ENCODE results near the gene USP6NL. TPM values are rescaled to one million over a fixed set of nuclear protein-coding genes. Genes with fewer than 3 reads are reported as not detected.

The USP6NL gene
- total and polyA plus RNA-seq, 7 donors, result 9.2 to 11.4 (median 10.8) TPM

- intact Hi-C loops (cut with DNase I), result no loop called here
- H3K9me3 ChIP-seq, result no peaks in the 10 kb centered on the region
- H3K4me3 ChIP-seq, result no peak overlapping the region
- no peak for TF ChIP-seq CTCF (IDR thresholded peaks at IDR 0.05)
- no peak for TF ChIP-seq POLR2A (IDR thresholded peaks at IDR 0.05)
- no peak for TF ChIP-seq POLR2AphosphoS5 (IDR thresholded peaks at IDR 0.05)
- WGBS, 2 donors, result 76 to 83% methylated on average over 27 of the region's 27 CpGs
- peaks cover 0 to 15% (median 3%) of the 10 kb centered on the region in 3 donors for H3K27me3 ChIP-seq
- no peaks in the 10 kb centered on the region for H3K36me3 ChIP-seq
- no peak for DNase-seq
- no peak overlapping the region for H3K27ac ChIP-seq
- H3K4me1 ChIP-seq, result no peaks in the 10 kb centered on the region
Observed at GRCh38 chr10:11444531-11445228, 166.8 kb downstream of the USP6NL start.

- no peaks in the 10 kb centered on the region for H3K36me3 ChIP-seq
- no peaks in the 10 kb centered on the region for H3K9me3 ChIP-seq
- H3K27ac ChIP-seq, result no peak overlapping the region
- H3K4me1 ChIP-seq, result no peaks in the 10 kb centered on the region
- 90 to 94% methylated on average over 11 of the region's 11 CpGs for WGBS, 2 donors
- intact Hi-C loops (cut with DNase I), result no loop called here
- TF ChIP-seq CTCF (IDR thresholded peaks at IDR 0.05) (no peak), EP300 (IDR thresholded peaks at IDR 0.05) (no peak)
- no peak for DNase-seq
- no peak overlapping the region for H3K4me3 ChIP-seq
- peaks cover 0 to 15% (median 3%) of the 10 kb centered on the region in 3 donors for H3K27me3 ChIP-seq
Observed at GRCh38 chr10:11444155-11444530, 167.3 kb downstream of the USP6NL start.

DNA sequence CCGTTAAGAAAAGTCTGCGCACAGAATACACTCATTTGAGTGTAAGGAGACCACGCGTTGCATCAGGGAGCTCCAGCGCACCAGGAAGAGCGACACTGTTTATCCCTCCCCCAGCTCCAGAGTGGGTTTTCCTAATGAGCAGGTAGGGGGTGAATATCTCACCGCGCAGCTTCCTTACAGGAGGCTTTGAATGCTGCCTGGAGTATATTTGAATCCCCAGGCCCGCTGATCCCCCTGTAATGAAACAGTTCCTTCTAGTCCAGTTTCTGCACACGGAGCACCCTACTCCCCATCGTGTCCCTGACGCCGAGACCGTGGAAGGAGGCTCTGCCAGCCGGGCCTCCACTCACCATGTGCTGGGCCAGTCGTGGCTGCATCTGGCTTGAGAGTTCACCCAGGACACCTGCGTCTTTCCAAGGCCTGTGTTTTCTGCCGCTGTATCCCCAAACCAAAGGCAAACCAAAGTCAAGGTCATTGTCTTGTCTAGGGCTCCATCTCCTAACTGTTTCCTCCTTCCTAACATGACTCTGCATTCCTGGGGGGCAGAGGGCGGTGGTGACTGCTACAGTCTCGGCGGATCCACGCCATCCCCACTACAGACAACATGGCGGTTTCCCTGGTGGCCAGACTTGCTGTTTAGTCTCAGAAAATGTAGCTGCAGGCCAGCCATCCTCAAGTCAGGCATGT is 167.8 kb downstream of the USP6NL start:
- intact Hi-C loops (cut with DNase I), result no loop called here
- Histone ChIP-seq H3K27me3 (peaks cover 0 to 15% (median 3%) of the 10 kb centered on the region in 3 donors), H3K36me3 (no peaks in the 10 kb centered on the region), H3K9me3 (no peaks in the 10 kb centered on the region), H3K27ac (no peak overlapping the region), H3K4me1 (no peaks in the 10 kb centered on the region), H3K4me3 (no peak overlapping the region)
- no peak for DNase-seq
- no peak for TF ChIP-seq EP300 (IDR thresholded peaks at IDR 0.05)
- no peak for TF ChIP-seq POLR2A (IDR thresholded peaks at IDR 0.05)
- TF ChIP-seq POLR2AphosphoS5 (IDR thresholded peaks at IDR 0.05), result no peak
- TF ChIP-seq CTCF (IDR thresholded peaks at IDR 0.05), result no peak
- WGBS, 2 donors, result 95 to 96% methylated on average over 23 of the region's 23 CpGs

DNA sequence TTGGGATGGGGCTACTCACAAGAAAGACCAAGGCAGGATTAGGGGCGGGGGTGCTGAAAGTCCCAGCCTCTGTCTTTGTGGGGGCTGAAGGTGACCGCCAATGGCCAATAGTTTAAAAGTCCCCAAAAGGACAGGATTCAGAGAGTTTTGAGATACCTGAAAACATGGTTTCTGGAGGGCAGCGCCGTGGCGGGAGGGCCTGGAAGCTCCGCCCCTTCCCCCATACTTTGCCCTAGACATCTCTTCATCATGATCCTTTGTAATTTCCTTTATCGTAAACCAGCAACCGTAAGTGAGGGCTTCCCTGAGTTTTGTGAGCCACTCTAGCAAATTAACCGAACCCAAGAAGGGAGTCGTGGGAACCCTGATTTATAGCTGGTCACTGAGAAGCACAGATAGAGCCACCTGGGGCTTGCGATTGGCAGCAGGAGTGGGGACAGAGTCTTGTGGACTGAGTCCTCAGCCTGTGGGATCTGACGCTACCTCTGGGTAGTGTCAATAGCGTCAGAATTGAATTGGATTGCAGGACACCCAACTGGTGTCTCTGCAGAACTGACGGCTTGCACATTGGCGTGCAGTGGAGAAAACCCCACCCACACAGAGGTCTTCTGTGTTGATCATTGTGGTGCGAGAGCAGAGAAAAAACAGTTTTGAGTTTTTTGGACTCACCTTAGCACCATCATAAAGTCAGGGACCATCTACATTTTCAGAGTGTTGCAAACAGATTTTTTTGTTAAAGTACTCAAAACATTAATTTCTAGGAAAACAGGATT is 169.3 kb downstream of the USP6NL start:
- TF ChIP-seq CTCF (IDR thresholded peaks at IDR 0.05) (no peak), POLR2AphosphoS5 (IDR thresholded peaks at IDR 0.05) (no peak), POLR2A (IDR thresholded peaks at IDR 0.05) (no peak), EP300 (IDR thresholded peaks at IDR 0.05) (no peak)
- 87 to 88% methylated on average over 16 of the region's 16 CpGs for WGBS, 2 donors
- no peaks in the 10 kb centered on the region for H3K4me1 ChIP-seq
- no peak overlapping the region for H3K4me3 ChIP-seq
- intact Hi-C loops (cut with DNase I), result no loop called here
- H3K27me3 ChIP-seq, result peaks cover 0 to 10% (median 3%) of the 10 kb centered on the region in 3 donors
- H3K27ac ChIP-seq, result no peak overlapping the region
- no peaks in the 10 kb centered on the region for H3K9me3 ChIP-seq
- no peaks in the 10 kb centered on the region for H3K36me3 ChIP-seq
- DNase-seq, result no peak

Data from sigmoid colon (tissue), 7 donors.